OCI-LY7 (cell line): ENCODE measurements around the gene JAZF1.

ENCODE experiments used
- CTCF ChIP-seq: fragments of 200-600 bp; sonication (generic); conservative IDR thresholded peaks from 2 replicates; pipeline ENCODE4 v1.5.1; 2014; ENCODE audit warnings: mild to moderate bottlenecking, antibody characterized with exemption, low read length, moderate library complexity, mixed read lengths
- EZH2phosphoT487 ChIP-seq: fragments of 200-600 bp; sonication (generic); IDR thresholded peaks from 2 replicates; pipeline ENCODE4 v1.6.1; 2018; ENCODE audit warnings: low read depth, borderline replicate concordance, mild to moderate bottlenecking, mixed run types, antibody characterized with exemption, low read length, moderate library complexity, mixed read lengths

- TF ChIP-seq CTCF (no peak), EZH2phosphoT487 (no peak)
These were observed 397.7 kb downstream of the JAZF1 start for GRCh38 chr7:27782849-27783248.
